A549 (cell line): Measurements from ENCODE around the gene SLCO1A2.

Experiments
- POLR2A ChIP-seq: IDR thresholded peaks from 2 replicates; pipeline ENCODE4 v1.6.1; 2012; ENCODE audit warnings: mild to moderate bottlenecking, low read length
- RAD21 ChIP-seq, 2 experiments: fragments of >200 bp in 1 of 2; sonication (Bioruptor Twin) in 1 of 2; formaldehyde crosslinking in 1 of 2; IDR thresholded peaks in 1 of 2; conservative IDR thresholded peaks in 1 of 2; 2 replicates in 1 of 2; 3 replicates in 1 of 2; pipeline ENCODE4 v1.6.1; 2012 to 2018; ENCODE audit warnings: inconsistent platforms in 1 of 2
- TF ChIP-seq, protein P1 (sequence below): IDR thresholded peaks from 2 replicates; pipeline ENCODE4 v1.6.1; 2012

DNA sequence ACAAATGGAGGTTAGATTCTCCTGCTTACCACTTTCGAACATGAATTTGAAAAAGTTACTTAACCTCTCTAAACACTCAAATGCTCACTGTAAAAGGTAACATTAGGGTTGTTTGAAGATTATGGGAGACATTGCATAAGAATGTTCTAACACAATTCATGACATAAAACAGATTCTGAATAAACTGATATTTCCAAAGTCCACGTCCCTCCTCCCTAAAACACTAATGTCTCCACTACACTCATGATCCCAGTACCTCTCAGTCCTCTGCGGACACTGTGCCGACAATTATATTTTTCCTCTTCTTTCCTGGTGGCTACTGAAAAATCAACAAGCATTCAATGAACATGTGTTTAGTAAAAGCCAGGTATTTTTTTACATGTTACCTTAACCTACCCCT, 19.2 kb upstream of the SLCO1A2 start:
- TF ChIP-seq RAD21 (conservative IDR thresholded peaks at IDR 0.05 in 1 of 2, IDR thresholded peaks at IDR 0.05 in 1 of 2) (no peak), POLR2A (no peak)
- TF ChIP-seq, protein P1, sequence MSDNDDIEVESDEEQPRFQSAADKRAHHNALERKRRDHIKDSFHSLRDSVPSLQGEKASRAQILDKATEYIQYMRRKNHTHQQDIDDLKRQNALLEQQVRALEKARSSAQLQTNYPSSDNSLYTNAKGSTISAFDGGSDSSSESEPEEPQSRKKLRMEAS = no peak
